HL-60/S4 (cell line): ENCODE results near the gene MTFMT.
"Not testable (repeated sequence)": the region's sequence is repeated elsewhere in the genome, so short reads cannot be mapped to it uniquely, and the experiment has no call there.

Experiments used
- in situ Hi-C: fragments of 300-500 bp; cut with MboI; formaldehyde crosslinking; loops from 2 replicates; pipeline ENCODE4 v1.14.3; 2022; ENCODE audit warnings: low sequenced_read_pairs

Gene MTFMT

GRCh38 chr15:65028921-65029735 is at the start of gene MTFMT:
TSS of gene MTFMT (minus strand) at chr15:65029639. CDS start at chr15:65029613, 26 bp downstream.
- in situ Hi-C loops, result no loop called here

GRCh38 chr15:65077981-65078352 is 48.5 kb upstream of the MTFMT start:
- in situ Hi-C loops, result no loop called here

GRCh38 chr15:65077291-65077980 is 48.0 kb upstream of the MTFMT start:
- in situ Hi-C loops, result no loop called here

DNA sequence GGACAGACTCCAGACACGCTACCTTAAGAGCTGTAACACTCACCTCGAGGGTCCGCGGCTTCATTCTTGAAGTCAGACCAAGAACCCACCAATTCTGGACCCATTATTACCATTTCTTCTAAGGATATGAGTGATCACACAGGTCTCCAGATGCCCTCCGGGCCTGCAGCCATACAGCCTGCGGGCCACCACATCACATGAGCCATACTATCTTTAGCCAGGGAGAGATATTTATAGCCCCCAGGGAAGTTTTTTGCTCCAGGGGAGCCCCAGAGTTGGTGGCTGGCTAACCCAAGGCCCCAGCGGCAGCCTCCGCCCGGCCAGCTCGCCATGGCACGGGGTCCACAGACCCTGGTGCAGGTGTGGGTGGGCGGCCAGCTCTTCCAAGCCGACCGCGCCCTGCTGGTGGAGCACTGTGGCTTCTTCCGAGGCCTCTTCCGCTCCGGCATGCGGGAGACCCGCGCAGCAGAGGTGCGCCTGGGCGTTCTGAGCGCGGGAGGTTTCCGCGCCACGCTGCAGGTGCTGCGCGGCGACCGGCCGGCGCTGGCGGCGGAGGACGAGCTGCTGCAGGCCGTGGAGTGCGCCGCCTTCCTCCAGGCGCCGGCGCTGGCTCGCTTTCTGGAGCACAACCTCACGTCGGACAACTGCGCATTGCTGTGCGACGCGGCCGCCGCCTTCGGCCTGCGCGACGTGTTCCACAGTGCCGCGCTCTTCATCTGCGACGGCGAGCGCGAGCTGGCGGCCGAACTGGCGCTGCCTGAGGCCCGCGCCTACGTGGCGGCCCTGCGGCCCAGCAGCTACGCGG is 47.2 kb upstream of the MTFMT start, which contains the start of gene KBTBD13:
KBTBD13 (plus strand) TSS at position 261 of the 805 bp plus-strand sequence; CDS start at position 331, 70 bp downstream.
- in situ Hi-C loops, result no loop called here

GRCh38 chr15:65075607-65076395 is 46.4 kb upstream of the MTFMT start:
- in situ Hi-C loops, result not testable (repeated sequence)

- in situ Hi-C loops, result not testable (repeated sequence)
Observed at GRCh38 chr15:65074946-65075345, 45.5 kb upstream of the MTFMT start.

GRCh38 chr15:65072617-65073016 is 43.2 kb upstream of the MTFMT start:
- in situ Hi-C loops, result no loop called here

- in situ Hi-C loops, result no loop called here
Observed at GRCh38 chr15:65072027-65072426, 42.6 kb upstream of the MTFMT start.

GRCh38 chr15:65071381-65071811 is 42.0 kb upstream of the MTFMT start:
- in situ Hi-C loops, result no loop called here

GRCh38 chr15:65069779-65070546 is 40.5 kb upstream of the MTFMT start:
- in situ Hi-C loops, result no loop called here

GRCh38 chr15:65069179-65069578 is 39.7 kb upstream of the MTFMT start:
- in situ Hi-C loops, result no loop called here

DNA sequence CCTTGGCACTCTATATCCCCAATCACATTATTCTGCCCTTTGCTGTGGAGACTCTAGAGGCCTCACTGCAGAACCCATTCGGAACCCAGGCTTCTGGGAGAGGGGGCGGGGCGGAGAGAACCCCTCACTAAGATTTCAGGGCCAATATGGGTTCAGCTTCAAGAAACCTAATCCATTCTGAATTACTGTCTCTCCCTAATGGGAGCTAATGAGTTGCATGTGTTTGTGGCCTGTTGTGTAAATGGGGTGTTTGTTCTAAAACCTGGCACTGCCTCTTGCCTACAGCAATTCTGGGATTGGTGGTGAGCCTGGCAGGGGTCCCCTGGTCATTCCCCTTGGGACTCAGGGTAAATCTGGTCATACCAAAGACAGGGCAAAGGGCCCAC is 39.0 kb upstream of the MTFMT start:
- in situ Hi-C loops, result no loop called here

GRCh38 chr15:65067645-65068402 is 38.4 kb upstream of the MTFMT start, which contains the start of gene RASL12:
TSS of gene RASL12 (minus strand) at chr15:65067991. CDS start at chr15:65067835, 156 bp downstream.
- in situ Hi-C loops, result no loop called here

- in situ Hi-C loops, result no loop called here
Observed at GRCh38 chr15:65067317-65067644, 37.8 kb upstream of the MTFMT start.

DNA sequence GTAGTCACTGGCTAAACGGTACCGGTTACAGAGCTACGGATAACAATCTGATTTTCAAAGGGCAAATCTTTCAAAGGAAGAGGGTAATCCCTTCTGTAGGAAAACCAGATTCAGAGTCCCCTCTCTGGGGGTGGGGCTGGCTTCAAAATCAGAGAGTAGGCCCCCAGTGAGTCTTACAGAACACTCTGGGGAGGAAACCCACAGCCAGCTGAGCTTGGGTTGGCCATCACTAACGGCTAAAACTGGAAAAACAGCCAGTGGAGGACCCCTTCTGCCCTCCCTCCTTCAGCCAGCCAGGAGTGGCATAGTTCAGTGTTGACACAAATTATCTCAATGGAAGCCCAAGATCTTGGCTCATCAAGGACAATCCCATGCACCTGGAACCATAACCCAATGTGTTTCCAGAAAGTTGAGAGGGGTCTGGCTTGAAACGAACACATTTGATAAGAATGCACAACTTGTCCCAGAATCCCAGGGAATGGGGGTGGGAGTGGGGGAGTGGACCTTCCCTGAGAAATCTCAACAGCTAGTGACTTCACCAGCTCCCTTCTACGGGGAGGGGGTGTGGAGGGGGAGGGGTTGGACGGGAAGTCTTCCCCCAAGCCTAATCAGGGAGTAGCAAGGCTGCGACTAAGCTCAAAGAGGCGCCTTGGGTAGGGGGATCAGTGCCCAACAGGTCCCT is 37.3 kb upstream of the MTFMT start:
- in situ Hi-C loops, result no loop called here

DNA sequence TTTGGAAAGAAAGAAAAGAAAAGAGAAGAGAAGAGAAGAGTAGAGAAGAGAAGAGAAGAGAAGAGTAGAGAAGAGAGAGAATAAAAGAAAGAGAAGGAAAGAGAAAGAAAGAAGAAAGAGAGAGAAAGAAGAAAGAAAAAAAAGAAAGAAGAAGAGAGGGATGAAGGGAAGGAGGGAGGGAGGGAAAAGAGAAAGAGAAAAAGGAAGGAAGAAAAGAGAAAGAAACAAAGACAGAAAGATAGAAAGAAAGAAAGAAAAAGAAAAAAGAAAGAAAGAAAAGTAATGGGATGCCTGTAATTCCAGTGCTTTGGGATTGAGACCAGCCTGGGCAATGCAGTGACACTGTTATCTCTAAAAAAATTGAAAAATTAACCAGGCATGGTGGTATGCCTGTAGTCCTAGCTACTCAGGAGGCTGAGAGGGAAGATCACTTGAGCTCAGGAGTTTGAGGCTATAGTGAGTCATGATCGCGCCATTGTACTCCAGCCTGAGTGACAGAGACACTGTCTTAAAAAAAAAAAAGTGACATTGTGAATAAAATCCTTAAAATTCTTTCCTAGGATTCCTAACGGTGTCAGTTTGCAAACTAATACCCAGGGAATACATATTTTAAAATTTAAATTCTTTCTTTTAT is 36.7 kb upstream of the MTFMT start:
- in situ Hi-C loops, result no loop called here

DNA sequence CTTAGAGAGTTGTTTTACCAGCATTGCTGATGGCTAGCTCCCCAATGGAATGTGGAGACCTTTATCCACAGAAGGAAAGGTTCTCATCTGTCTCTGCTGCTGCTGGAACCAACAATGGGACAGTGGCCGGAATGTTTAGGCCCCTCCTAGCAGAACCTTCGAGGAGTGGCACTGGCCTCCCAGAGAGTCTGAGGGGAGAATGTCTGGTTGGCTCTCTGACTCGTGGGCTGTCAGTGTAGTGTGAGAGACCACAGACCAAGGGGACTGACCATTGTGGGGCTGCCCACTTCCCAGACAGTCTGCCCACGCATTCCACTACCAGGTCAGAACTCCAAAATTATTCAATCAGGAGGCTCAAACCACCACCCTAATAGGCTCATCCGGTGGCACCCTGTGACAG is 33.3 kb upstream of the MTFMT start:
- in situ Hi-C loops, result no loop called here

DNA sequence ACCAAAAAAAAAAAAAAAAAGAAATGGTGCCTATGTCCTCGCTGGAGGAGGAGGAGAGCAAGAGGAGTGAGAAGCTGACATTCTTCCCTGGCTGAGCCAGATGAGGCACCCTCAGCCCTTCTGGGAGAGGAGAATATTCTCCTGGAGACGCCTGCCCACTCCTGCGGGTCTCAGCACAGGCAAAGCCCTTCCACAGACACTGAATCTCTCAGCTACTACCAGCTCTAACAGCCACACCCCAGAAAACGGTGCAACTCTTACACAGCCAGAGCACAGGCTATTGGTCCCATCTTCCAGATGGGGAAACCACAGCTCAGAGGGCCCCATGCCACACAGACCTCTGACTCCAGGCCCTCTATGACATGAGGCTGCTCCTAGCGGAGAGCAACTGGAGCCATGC is 32.6 kb upstream of the MTFMT start:
- in situ Hi-C loops, result no loop called here
